Measurements from ENCODE around the gene CYP2A7.
"Not testable (repeated sequence)": the region's sequence is repeated elsewhere in the genome, so short reads cannot be mapped to it uniquely, and the experiment has no call there.

Gene CYP2A7

DNA sequence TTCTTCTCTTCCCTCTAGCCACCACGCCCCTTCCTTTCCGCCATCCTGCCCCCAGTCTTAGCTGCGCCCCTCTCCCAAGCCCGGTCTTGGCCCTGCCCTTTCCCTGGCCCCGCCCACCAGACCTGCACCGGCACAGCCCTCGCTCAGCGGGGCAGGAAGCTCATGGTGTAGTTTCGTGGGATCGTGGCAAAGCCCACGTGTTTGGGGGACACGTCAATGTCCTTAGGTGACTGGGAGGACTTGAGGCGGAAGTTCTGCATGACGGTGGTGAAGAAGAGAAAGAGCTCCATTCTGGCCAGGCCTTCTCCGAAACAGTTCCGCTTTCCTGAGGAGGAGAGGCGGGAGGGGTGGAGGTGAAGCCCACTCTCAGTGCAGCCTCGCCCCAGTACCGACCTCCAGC lies 38.4 kb downstream of the CYP2A7 start:
- Histone ChIP-seq H3K4me3 (ENCODE audit: low read depth in 1 of 5, low read length in 5 of 5) (peak overlapping the region in 4 of 5 donors; percentile 17 to 53 (median 38)), H3K4me1 (ENCODE audit: control insufficient read depth in 5 of 5, insufficient read depth in 5 of 5, low read length in 5 of 5) (peaks cover 0 to 11% (median 6%) of the 10 kb centered on the region in 5 donors)
- not testable (repeated sequence) for H3K27ac ChIP-seq (ENCODE audit: low read depth, low read length); H3K27me3 ChIP-seq (ENCODE audit: control insufficient read depth in 5 of 5, insufficient read depth in 4 of 5, low read length in 5 of 5); H3K36me3 ChIP-seq (ENCODE audit: control insufficient read depth in 5 of 5, insufficient read depth in 5 of 5, low read length in 5 of 5); H3K9me3 ChIP-seq (ENCODE audit: control insufficient read depth in 5 of 5, low read length in 5 of 5); H3K9ac ChIP-seq (ENCODE audit: low read length in 5 of 5)

- H3K4me1 ChIP-seq (ENCODE audit: control insufficient read depth in 5 of 5, insufficient read depth in 5 of 5, low read length in 5 of 5); H3K27ac ChIP-seq (ENCODE audit: low read depth, low read length); H3K36me3 ChIP-seq (ENCODE audit: control insufficient read depth in 5 of 5, insufficient read depth in 5 of 5, low read length in 5 of 5); H3K9ac ChIP-seq (ENCODE audit: low read length in 5 of 5); H3K9me3 ChIP-seq (ENCODE audit: control insufficient read depth in 5 of 5, low read length in 5 of 5); H3K27me3 ChIP-seq (ENCODE audit: control insufficient read depth in 5 of 5, insufficient read depth in 4 of 5, low read length in 5 of 5): not testable (repeated sequence)
- peak overlapping the region in 3 of 5 donors; percentile 32 to 53 (median 44) for H3K4me3 ChIP-seq (ENCODE audit: low read depth in 1 of 5, low read length in 5 of 5)
Measured at GRCh38 chr19:40842997-40843652, 38.9 kb downstream of the CYP2A7 start.

DNA sequence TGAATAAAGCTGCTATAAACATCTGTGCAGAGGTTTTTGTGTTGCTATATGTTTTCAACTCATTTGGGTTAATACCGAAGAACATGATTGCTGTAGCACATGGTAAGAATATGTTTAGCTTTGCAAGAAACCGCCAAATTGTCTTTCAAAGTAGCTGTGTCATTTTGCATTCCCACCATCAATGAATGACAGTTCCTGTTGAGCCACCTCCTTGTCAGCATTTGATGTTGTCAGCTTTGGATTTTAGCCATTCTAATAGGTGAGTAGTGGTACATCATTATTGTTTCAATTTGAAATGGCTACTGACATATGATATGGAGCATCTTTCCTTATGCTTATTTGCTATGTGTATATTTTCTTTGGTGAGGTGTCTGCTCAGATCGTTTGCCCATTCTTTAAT lies 40.0 kb downstream of the CYP2A7 start:
- H3K9me3 ChIP-seq (ENCODE audit: control insufficient read depth in 5 of 5, low read length in 5 of 5); H3K27ac ChIP-seq (ENCODE audit: low read depth, low read length); H3K36me3 ChIP-seq (ENCODE audit: control insufficient read depth in 5 of 5, insufficient read depth in 5 of 5, low read length in 5 of 5); H3K4me1 ChIP-seq (ENCODE audit: control insufficient read depth in 5 of 5, insufficient read depth in 5 of 5, low read length in 5 of 5); H3K27me3 ChIP-seq (ENCODE audit: control insufficient read depth in 5 of 5, insufficient read depth in 4 of 5, low read length in 5 of 5); H3K4me3 ChIP-seq (ENCODE audit: low read depth in 1 of 5, low read length in 5 of 5); H3K9ac ChIP-seq (ENCODE audit: low read length in 5 of 5): not testable (repeated sequence)

- H3K27ac ChIP-seq (ENCODE audit: low read depth, low read length); H3K36me3 ChIP-seq (ENCODE audit: control insufficient read depth in 5 of 5, insufficient read depth in 5 of 5, low read length in 5 of 5); H3K27me3 ChIP-seq (ENCODE audit: control insufficient read depth in 5 of 5, insufficient read depth in 4 of 5, low read length in 5 of 5); H3K4me1 ChIP-seq (ENCODE audit: control insufficient read depth in 5 of 5, insufficient read depth in 5 of 5, low read length in 5 of 5); H3K9ac ChIP-seq (ENCODE audit: low read length in 5 of 5); H3K9me3 ChIP-seq (ENCODE audit: control insufficient read depth in 5 of 5, low read length in 5 of 5); H3K4me3 ChIP-seq (ENCODE audit: low read depth in 1 of 5, low read length in 5 of 5): not testable (repeated sequence)
Measured at GRCh38 chr19:40838477-40838876, 43.6 kb downstream of the CYP2A7 start.

DNA sequence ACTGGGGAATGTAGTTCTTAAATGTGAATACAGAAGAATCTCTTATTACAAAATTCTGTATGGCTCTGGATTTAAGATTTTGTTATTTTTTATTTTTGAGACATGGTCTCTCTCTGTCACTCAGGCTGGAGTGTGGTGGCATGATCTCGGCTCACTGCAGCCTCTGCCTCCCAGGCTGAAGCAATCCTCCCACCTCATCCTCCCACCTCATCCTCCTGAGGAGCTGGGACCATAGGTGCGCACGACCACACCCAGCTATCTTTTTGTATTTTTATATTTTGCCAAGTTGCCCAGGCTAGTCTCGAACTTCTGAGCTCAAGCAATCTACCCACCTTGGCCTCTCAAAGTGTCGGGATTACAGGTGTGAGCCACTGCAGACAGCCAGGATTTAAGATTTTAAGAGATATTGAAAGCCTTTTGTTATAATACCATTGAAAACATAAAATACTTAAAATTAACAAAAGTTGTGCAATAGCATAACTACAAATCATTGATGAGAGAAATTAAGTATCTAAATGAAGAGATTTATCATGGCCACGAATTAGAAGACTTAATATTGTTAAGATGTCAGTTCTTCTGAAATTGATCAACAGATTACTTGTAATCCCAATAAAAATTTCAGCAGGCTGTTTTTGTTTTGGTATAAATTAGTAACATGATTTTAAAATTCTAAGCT lies 45.1 kb downstream of the CYP2A7 start:
- Histone ChIP-seq H3K9me3 (ENCODE audit: control insufficient read depth in 5 of 5, low read length in 5 of 5) (no peaks in the 10 kb centered on the region), H3K36me3 (ENCODE audit: control insufficient read depth in 5 of 5, insufficient read depth in 5 of 5, low read length in 5 of 5) (no peaks in the 10 kb centered on the region), H3K4me1 (ENCODE audit: control insufficient read depth in 5 of 5, insufficient read depth in 5 of 5, low read length in 5 of 5) (peaks cover 0 to 18% (median 8%) of the 10 kb centered on the region in 5 donors), H3K9ac (ENCODE audit: low read length in 5 of 5) (no peak overlapping the region), H3K4me3 (ENCODE audit: low read depth in 1 of 5, low read length in 5 of 5) (no peak overlapping the region), H3K27me3 (ENCODE audit: control insufficient read depth in 5 of 5, insufficient read depth in 4 of 5, low read length in 5 of 5) (no peaks in the 10 kb centered on the region), H3K27ac (ENCODE audit: low read depth, low read length) (no peak overlapping the region)

GRCh38 chr19:40833728-40834533 lies 48.1 kb downstream of the CYP2A7 start:
- not testable (repeated sequence) for H3K9me3 ChIP-seq (ENCODE audit: control insufficient read depth in 5 of 5, low read length in 5 of 5); H3K27ac ChIP-seq (ENCODE audit: low read depth, low read length); H3K36me3 ChIP-seq (ENCODE audit: control insufficient read depth in 5 of 5, insufficient read depth in 5 of 5, low read length in 5 of 5); H3K9ac ChIP-seq (ENCODE audit: low read length in 5 of 5); H3K4me3 ChIP-seq (ENCODE audit: low read depth in 1 of 5, low read length in 5 of 5); H3K27me3 ChIP-seq (ENCODE audit: control insufficient read depth in 5 of 5, insufficient read depth in 4 of 5, low read length in 5 of 5)
- peaks cover 0 to 33% (median 20%) of the 10 kb centered on the region in 5 donors for H3K4me1 ChIP-seq (ENCODE audit: control insufficient read depth in 5 of 5, insufficient read depth in 5 of 5, low read length in 5 of 5)

DNA sequence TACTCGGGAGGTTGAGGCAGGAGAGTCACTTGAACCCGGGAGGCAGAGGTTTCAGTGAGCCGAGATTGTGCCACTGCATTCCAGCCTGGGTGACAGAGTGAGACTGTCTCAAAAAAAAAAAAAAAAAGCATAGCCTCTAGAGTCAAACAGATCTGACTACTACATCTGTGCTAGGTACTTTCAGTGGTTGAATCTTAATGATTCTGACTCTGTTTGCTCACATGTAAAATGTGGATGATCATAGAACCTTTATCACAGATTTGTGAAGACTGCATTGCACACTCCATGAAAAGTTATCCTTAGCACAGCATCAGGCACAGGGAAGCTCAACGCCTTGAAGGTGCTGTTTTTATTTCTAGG lies 49.6 kb downstream of the CYP2A7 start:
- not testable (repeated sequence) for H3K9me3 ChIP-seq (ENCODE audit: control insufficient read depth in 5 of 5, low read length in 5 of 5); H3K27me3 ChIP-seq (ENCODE audit: control insufficient read depth in 5 of 5, insufficient read depth in 4 of 5, low read length in 5 of 5); H3K4me3 ChIP-seq (ENCODE audit: low read depth in 1 of 5, low read length in 5 of 5); H3K9ac ChIP-seq (ENCODE audit: low read length in 5 of 5); H3K36me3 ChIP-seq (ENCODE audit: control insufficient read depth in 5 of 5, insufficient read depth in 5 of 5, low read length in 5 of 5)
- Histone ChIP-seq H3K27ac (ENCODE audit: low read depth, low read length) (peak overlapping the region; percentile 89), H3K4me1 (ENCODE audit: control insufficient read depth in 5 of 5, insufficient read depth in 5 of 5, low read length in 5 of 5) (peaks cover 0 to 33% (median 20%) of the 10 kb centered on the region in 5 donors)

DNA sequence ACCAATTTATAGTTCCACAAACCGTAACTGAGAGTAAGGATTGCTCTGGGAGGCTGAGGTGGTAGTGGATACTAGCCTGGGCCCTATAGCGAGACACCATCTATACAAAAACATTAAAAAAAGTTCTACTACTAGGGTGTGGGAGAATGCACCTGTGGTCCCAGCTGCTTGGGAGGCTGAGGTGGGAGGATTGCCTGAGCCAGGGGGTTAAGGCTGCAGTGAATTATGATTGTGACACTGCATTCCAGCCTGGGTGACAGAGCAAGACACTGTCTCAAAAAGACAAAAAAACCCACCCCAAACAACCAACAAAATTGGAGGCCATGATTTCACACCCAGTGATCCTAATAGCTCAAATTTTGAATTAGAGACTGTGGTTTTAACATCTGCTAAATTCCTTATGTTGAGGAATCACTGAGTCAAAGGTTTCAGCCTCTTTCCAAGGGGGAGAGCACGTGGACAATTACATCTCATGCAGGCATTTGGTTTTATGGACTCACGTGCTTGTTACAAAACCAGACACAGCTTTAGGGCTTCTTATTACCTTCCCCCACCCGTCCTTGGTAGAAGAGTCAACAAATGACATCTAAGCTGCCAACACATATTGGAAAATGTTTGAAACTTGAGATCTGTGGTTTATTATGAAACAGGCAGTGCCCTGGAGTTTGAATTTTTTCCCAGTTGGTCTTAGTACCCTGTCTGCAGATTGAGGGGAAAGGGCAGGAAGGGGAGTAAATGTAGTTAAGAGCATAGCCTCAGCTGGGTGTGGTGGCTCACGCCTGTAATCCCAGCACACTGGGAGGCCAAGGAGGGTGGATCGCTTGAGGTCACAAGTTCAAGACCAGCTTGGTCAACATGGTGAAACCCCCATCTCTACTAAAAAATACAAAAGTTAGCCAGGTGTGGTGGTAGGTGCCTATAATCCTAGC lies 50.3 kb downstream of the CYP2A7 start:
- Histone ChIP-seq H3K27me3 (ENCODE audit: control insufficient read depth in 5 of 5, insufficient read depth in 4 of 5, low read length in 5 of 5) (no peaks in the 10 kb centered on the region), H3K27ac (ENCODE audit: low read depth, low read length) (peak overlapping the region; percentile 89), H3K9me3 (ENCODE audit: control insufficient read depth in 5 of 5, low read length in 5 of 5) (peaks cover 0 to 4% (median 0%) of the 10 kb centered on the region in 5 donors), H3K9ac (ENCODE audit: low read length in 5 of 5) (peak overlapping the region in 1 of 5 donors; percentile 4), H3K4me3 (ENCODE audit: low read depth in 1 of 5, low read length in 5 of 5) (no peak overlapping the region), H3K4me1 (ENCODE audit: control insufficient read depth in 5 of 5, insufficient read depth in 5 of 5, low read length in 5 of 5) (peaks cover 0 to 33% (median 20%) of the 10 kb centered on the region in 5 donors), H3K36me3 (ENCODE audit: control insufficient read depth in 5 of 5, insufficient read depth in 5 of 5, low read length in 5 of 5) (peaks cover 0 to 11% (median 7%) of the 10 kb centered on the region in 5 donors)

GRCh38 chr19:40830741-40831140 lies 51.3 kb downstream of the CYP2A7 start:
- not testable (repeated sequence) for H3K9me3 ChIP-seq (ENCODE audit: control insufficient read depth in 5 of 5, low read length in 5 of 5); H3K27me3 ChIP-seq (ENCODE audit: control insufficient read depth in 5 of 5, insufficient read depth in 4 of 5, low read length in 5 of 5); H3K9ac ChIP-seq (ENCODE audit: low read length in 5 of 5); H3K4me3 ChIP-seq (ENCODE audit: low read depth in 1 of 5, low read length in 5 of 5)
- Histone ChIP-seq H3K4me1 (ENCODE audit: control insufficient read depth in 5 of 5, insufficient read depth in 5 of 5, low read length in 5 of 5) (peaks cover 0 to 33% (median 20%) of the 10 kb centered on the region in 5 donors), H3K36me3 (ENCODE audit: control insufficient read depth in 5 of 5, insufficient read depth in 5 of 5, low read length in 5 of 5) (peaks cover 0 to 13% (median 10%) of the 10 kb centered on the region in 5 donors), H3K27ac (ENCODE audit: low read depth, low read length) (peak overlapping the region; percentile 89)
